Measurements from ENCODE around the gene CCDC142. TPM values are rescaled to one million over a fixed set of nuclear protein-coding genes. Genes with fewer than 3 reads are reported as not detected.

The CCDC142 gene
- total and polyA plus RNA-seq, 9 of the 15 experiments (the other 6 are each of a cell fraction or from before 2014, with no cell fraction given) = 0.55 to 11.7 (median 7.2) TPM

DNA sequence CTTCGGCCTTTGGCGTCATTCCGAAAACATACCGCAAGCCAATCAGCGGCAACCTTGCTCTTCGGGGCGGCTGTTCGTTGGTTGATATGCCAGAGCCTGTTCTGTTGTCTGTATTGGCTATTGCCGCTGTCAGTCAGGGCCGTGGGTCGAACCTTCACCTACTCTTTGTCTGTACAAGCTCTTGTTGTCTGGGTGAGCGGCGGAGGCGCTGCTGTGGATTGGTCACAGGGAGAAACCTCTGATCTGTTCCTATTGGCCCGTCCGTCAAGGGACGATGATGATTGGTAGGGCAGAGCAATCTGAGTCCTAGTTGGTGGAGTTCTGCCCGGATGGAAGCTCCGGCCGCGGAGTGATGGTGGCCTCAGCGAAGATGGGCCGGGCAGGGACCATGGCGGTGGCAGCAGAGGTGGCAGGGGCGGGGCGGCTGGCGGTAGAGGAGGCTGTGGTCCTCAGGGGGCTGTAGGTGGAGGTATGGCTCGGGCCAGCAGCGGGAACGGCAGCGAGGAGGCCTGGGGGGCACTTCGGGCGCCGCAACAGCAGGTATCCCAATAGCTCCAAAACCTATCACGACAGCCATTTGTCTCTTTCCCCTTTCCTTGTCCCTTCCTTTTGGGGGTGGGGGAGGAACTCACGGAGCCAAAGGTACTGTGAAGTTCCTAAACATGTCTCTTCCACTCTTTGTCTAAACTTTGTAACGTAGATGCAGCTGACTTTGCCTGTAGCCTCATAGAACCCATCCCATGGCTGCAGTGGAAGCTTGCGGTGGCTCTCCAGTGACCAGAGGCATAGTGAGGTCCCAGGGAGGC, 24.5 kb downstream of the CCDC142 start, which contains the start of gene WBP1 (continued):
- TF ChIP-seq CHD4 (IDR thresholded peaks at IDR 0.05; ENCODE audit: insufficient read depth, insufficient replicate concordance, low read depth, low read length, poor library complexity, severe bottlenecking) (no peak), ZNF766 (CRISPR knock-in tag; conservative IDR thresholded peaks at IDR 0.05) (peak; percentile 87), TAF15 (IDR thresholded peaks at IDR 0.05; ENCODE audit: low read depth, low read length) (no peak), SIX5 (IDR thresholded peaks at IDR 0.05; ENCODE audit: borderline replicate concordance in 1 of 2, insufficient read depth in 1 of 2, low read depth in 1 of 2, low read length in 2 of 2) (no peak), SMARCC2 (IDR thresholded peaks at IDR 0.05; ENCODE audit: low read depth) (no peak), KAT8 (IDR thresholded peaks at IDR 0.05; ENCODE audit: low read depth) (no peak), ZNF24 (IDR thresholded peaks at IDR 0.05) (no peak), NCOA1 (IDR thresholded peaks at IDR 0.05; ENCODE audit: low read depth) (no peak), ZNF224 (CRISPR knock-in tag; IDR thresholded peaks at IDR 0.05) (no peak), CREB1 (IDR thresholded peaks at IDR 0.05) (peak; percentile 58; the same call in 1 of the 2 replicates), CREB1 (CRISPR knock-in tag; IDR thresholded peaks at IDR 0.05) (peak; percentile 71; the same call in 1 of the 2 replicates), RBM39 (optimal IDR thresholded peaks at IDR 0.05; ENCODE audit: low read depth, low read length) (no peak), PPARD (CRISPR knock-in tag; IDR thresholded peaks at IDR 0.05) (no peak), ZNF239 (CRISPR knock-in tag; IDR thresholded peaks at IDR 0.05) (no peak)
- TF ChIP-seq, protein P1, sequence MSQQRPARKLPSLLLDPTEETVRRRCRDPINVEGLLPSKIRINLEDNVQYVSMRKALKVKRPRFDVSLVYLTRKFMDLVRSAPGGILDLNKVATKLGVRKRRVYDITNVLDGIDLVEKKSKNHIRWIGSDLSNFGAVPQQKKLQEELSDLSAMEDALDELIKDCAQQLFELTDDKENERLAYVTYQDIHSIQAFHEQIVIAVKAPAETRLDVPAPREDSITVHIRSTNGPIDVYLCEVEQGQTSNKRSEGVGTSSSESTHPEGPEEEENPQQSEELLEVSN (IDR thresholded peaks at IDR 0.05; ENCODE audit: borderline replicate concordance in 1 of 2, extremely low read depth in 1 of 2, insufficient read depth in 1 of 2, insufficient read length in 1 of 2, low read depth in 1 of 2, low read length in 1 of 2, poor library complexity in 1 of 2, severe bottlenecking in 1 of 2) = no peak
- TF ChIP-seq, protein P2, sequence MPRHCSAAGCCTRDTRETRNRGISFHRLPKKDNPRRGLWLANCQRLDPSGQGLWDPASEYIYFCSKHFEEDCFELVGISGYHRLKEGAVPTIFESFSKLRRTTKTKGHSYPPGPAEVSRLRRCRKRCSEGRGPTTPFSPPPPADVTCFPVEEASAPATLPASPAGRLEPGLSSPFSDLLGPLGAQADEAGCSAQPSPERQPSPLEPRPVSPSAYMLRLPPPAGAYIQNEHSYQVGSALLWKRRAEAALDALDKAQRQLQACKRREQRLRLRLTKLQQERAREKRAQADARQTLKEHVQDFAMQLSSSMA (CRISPR knock-in tag; IDR thresholded peaks at IDR 0.05) = no peak
- TF ChIP-seq, protein P3, sequence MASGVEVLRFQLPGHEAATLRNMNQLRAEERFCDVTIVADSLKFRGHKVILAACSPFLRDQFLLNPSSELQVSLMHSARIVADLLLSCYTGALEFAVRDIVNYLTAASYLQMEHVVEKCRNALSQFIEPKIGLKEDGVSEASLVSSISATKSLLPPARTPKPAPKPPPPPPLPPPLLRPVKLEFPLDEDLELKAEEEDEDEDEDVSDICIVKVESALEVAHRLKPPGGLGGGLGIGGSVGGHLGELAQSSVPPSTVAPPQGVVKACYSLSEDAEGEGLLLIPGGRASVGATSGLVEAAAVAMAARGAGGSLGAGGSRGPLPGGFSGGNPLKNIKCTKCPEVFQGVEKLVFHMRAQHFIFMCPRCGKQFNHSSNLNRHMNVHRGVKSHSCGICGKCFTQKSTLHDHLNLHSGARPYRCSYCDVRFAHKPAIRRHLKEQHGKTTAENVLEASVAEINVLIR (CRISPR knock-in tag; IDR thresholded peaks at IDR 0.05) = peak; percentile 54
- TF ChIP-seq, protein P4, sequence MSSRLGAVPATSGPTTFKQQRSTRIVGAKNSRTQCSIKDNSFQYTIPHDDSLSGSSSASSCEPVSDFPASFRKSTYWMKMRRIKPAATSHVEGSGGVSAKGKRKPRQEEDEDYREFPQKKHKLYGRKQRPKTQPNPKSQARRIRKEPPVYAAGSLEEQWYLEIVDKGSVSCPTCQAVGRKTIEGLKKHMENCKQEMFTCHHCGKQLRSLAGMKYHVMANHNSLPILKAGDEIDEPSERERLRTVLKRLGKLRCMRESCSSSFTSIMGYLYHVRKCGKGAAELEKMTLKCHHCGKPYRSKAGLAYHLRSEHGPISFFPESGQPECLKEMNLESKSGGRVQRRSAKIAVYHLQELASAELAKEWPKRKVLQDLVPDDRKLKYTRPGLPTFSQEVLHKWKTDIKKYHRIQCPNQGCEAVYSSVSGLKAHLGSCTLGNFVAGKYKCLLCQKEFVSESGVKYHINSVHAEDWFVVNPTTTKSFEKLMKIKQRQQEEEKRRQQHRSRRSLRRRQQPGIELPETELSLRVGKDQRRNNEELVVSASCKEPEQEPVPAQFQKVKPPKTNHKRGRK (tag; IDR thresholded peaks at IDR 0.05) = no peak
- TF ChIP-seq, protein P5, sequence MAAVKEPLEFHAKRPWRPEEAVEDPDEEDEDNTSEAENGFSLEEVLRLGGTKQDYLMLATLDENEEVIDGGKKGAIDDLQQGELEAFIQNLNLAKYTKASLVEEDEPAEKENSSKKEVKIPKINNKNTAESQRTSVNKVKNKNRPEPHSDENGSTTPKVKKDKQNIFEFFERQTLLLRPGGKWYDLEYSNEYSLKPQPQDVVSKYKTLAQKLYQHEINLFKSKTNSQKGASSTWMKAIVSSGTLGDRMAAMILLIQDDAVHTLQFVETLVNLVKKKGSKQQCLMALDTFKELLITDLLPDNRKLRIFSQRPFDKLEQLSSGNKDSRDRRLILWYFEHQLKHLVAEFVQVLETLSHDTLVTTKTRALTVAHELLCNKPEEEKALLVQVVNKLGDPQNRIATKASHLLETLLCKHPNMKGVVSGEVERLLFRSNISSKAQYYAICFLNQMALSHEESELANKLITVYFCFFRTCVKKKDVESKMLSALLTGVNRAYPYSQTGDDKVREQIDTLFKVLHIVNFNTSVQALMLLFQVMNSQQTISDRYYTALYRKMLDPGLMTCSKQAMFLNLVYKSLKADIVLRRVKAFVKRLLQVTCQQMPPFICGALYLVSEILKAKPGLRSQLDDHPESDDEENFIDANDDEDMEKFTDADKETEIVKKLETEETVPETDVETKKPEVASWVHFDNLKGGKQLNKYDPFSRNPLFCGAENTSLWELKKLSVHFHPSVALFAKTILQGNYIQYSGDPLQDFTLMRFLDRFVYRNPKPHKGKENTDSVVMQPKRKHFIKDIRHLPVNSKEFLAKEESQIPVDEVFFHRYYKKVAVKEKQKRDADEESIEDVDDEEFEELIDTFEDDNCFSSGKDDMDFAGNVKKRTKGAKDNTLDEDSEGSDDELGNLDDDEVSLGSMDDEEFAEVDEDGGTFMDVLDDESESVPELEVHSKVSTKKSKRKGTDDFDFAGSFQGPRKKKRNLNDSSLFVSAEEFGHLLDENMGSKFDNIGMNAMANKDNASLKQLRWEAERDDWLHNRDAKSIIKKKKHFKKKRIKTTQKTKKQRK (IDR thresholded peaks at IDR 0.05; ENCODE audit: borderline replicate concordance, low read depth, low read length) = peak; percentile 75; the same call in 1 of the 2 replicates

Measured in K562 (cell line).